Measurements from ENCODE around the gene FAM83D. TPM values are rescaled to one million over a fixed set of nuclear protein-coding genes. Genes with fewer than 3 reads are reported as not detected.
"Not testable (repeated sequence)": the region's sequence is repeated elsewhere in the genome, so short reads cannot be mapped to it uniquely, and the experiment has no call there.

FAM83D gene
- total and polyA plus RNA-seq, 8 donors = 0.06 to 0.38 (median 0.22) TPM; not detected in 1

- intact Hi-C loops (cut with DNase I) = no loop called here
- DNase-seq (no peak), FAIRE-seq (no peak), ATAC-seq (no peak)
- no peak overlapping the region for H3K4me3 ChIP-seq
- no peaks in the 10 kb centered on the region for H3K9me3 ChIP-seq
- H3K36me3 ChIP-seq = peaks cover 0 to 22% (median 9%) of the 10 kb centered on the region in 3 donors
- no peaks in the 10 kb centered on the region for H3K27me3 ChIP-seq
- H3K4me1 ChIP-seq = no peaks in the 10 kb centered on the region
- no peak overlapping the region for H3K27ac ChIP-seq
- TF ChIP-seq CTCF (IDR thresholded peaks at IDR 0.05) = no peak
- WGBS, 2 donors = 69% methylated on average over 5 of the region's 5 CpGs
These were observed 65.8 kb downstream of the FAM83D start for GRCh38 chr20:38991814-38992704.

- no peak overlapping the region for H3K4me3 ChIP-seq
- DNase-seq = no peak
- H3K27me3 ChIP-seq = no peaks in the 10 kb centered on the region
- peaks cover 0 to 15% (median 9%) of the 10 kb centered on the region in 3 donors for H3K36me3 ChIP-seq
- FAIRE-seq = no peak
- no peak for ATAC-seq
- H3K9me3 ChIP-seq = no peaks in the 10 kb centered on the region
- WGBS, 2 donors = 82 to 85% methylated on average over 3 of the region's 3 CpGs
- H3K4me1 ChIP-seq = no peaks in the 10 kb centered on the region
- no peak overlapping the region for H3K27ac ChIP-seq
- TF ChIP-seq CTCF (IDR thresholded peaks at IDR 0.05) = no peak
- intact Hi-C loops (cut with DNase I) = no loop called here
These were observed 69.4 kb downstream of the FAM83D start for GRCh38 chr20:38995536-38996044.

- intact Hi-C loops (cut with DNase I); H3K9me3 ChIP-seq; H3K4me3 ChIP-seq; DNase-seq; H3K4me1 ChIP-seq; ATAC-seq; H3K27me3 ChIP-seq; H3K27ac ChIP-seq; FAIRE-seq: not testable (repeated sequence)
- 88 to 94% methylated on average over 1 of the region's 1 CpG for WGBS, 2 donors
- peaks cover 0 to 22% (median 9%) of the 10 kb centered on the region in 3 donors for H3K36me3 ChIP-seq
These were observed 70.6 kb downstream of the FAM83D start for GRCh38 chr20:38996866-38997265.

DNA sequence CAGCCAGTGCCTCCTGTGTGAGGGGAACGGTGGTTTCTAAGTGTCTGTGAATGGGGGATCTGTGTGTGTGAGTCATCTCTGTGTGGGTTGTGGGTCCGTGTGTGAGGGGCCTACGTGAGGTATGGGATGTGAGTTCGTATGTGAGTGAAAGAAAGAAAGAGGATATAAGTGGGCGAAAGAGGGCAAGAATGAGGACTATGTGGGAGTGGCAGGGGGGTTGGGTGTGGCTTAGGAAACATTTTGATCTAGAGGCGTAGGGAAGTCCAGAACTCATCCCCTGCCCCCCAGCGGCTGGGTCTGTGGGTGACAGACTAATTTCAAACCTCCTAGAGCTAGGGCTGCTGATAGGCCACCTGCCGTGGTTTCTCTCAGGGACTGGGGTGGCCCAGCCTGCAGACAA, 71.4 kb downstream of the FAM83D start:
- H3K36me3 ChIP-seq = peaks cover 0 to 25% (median 9%) of the 10 kb centered on the region in 3 donors
- no peak for TF ChIP-seq CTCF (IDR thresholded peaks at IDR 0.05)
- ATAC-seq (no peak), FAIRE-seq (no peak), DNase-seq (no peak)
- H3K27me3 ChIP-seq = no peaks in the 10 kb centered on the region
- H3K4me3 ChIP-seq = no peak overlapping the region
- WGBS, 2 donors = 90 to 97% methylated on average over 8 of the region's 8 CpGs
- no peaks in the 10 kb centered on the region for H3K9me3 ChIP-seq
- intact Hi-C loops (cut with DNase I) = no loop called here
- H3K27ac ChIP-seq = no peak overlapping the region
- H3K4me1 ChIP-seq = no peaks in the 10 kb centered on the region

GRCh38 chr20:38999217-38999616, 73.0 kb downstream of the FAM83D start:
- Histone ChIP-seq H3K36me3 (peaks cover 3 to 33% (median 9%) of the 10 kb centered on the region in 3 donors), H3K4me3 (no peak overlapping the region), H3K27ac (no peak overlapping the region), H3K4me1 (no peaks in the 10 kb centered on the region), H3K27me3 (no peaks in the 10 kb centered on the region), H3K9me3 (no peaks in the 10 kb centered on the region)
- FAIRE-seq = no peak
- intact Hi-C loops (cut with DNase I) = no loop called here
- ATAC-seq = no peak
- no peak for TF ChIP-seq CTCF (IDR thresholded peaks at IDR 0.05)
- no peak for DNase-seq
- WGBS, 2 donors = 89 to 100% methylated on average over 3 of the region's 3 CpGs
